Adrenal gland (tissue), 5 donors: ENCODE results near the gene RHOBTB3.

Experiments used
- POLR2A ChIP-seq, 2 donors: fragments of 450-650 bp; IDR thresholded peaks; one replicate each; pipeline ENCODE4 v1.6.1; 2017; ENCODE audit warnings: antibody characterized with exemption in 2 of 2, mild to moderate bottlenecking in 2 of 2, moderate library complexity in 1 of 2
- TF ChIP-seq, protein P1 (sequence below), 6 experiments: fragments of 450-650 bp in 4 of 6; fragments of 200-600 bp in 2 of 6; sonication (generic) in 1 of 6; IDR thresholded peaks; 1 replicate in 5 of 6; 2 replicates in 1 of 6; pipeline versions ENCODE4 v1.5.1 to v1.8.0; 2016 to 2021; ENCODE audit warnings: antibody characterized with exemption in 6 of 6, mild to moderate bottlenecking in 2 of 6, moderate library complexity in 1 of 6
- donor health status: DM: no; HTN: no; CAD: no.

DNA sequence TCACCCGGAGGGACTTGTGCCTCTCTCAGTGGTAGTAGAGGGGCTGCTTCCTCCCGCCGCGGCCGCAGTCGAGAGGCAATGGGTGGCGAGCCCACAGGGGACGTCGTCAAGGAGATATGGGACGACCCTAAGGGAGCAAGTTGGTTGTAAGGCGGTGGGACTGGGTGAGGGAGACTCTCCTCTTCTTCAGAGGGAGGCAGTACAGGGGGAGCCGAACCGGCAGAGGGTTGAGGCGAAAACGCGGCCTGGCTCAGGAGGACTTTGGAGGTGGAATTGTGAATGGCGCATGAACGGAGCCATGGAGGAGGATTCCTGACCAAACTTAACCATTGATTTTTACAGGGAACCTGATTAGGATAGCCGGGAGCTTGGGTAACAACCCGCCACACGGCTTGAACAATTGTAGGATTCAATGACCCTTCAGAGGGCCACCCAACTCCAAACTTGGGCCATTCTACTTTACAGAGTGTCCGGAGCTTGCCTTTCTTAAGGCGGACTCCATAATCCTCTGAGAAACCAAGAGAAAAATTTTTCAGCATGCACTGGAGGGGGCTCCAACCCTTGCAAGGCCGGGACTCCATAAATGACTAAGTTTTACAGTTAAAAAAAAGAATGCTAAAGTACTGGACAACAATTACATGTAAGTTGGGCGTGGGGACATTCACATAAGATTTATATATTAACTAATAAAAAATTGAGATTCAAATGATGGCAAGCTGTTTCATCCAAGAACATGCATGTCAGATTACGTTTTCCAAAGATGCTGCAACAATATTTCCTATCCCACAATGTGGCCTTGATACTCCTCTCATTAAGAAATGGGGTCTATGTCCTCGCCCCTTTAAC lies 19.4 kb upstream of the RHOBTB3 start:
- TF ChIP-seq, protein P1, sequence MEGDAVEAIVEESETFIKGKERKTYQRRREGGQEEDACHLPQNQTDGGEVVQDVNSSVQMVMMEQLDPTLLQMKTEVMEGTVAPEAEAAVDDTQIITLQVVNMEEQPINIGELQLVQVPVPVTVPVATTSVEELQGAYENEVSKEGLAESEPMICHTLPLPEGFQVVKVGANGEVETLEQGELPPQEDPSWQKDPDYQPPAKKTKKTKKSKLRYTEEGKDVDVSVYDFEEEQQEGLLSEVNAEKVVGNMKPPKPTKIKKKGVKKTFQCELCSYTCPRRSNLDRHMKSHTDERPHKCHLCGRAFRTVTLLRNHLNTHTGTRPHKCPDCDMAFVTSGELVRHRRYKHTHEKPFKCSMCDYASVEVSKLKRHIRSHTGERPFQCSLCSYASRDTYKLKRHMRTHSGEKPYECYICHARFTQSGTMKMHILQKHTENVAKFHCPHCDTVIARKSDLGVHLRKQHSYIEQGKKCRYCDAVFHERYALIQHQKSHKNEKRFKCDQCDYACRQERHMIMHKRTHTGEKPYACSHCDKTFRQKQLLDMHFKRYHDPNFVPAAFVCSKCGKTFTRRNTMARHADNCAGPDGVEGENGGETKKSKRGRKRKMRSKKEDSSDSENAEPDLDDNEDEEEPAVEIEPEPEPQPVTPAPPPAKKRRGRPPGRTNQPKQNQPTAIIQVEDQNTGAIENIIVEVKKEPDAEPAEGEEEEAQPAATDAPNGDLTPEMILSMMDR (IDR thresholded peaks at IDR 0.05) = no peak
- no peak for TF ChIP-seq POLR2A (IDR thresholded peaks at IDR 0.05)
